Globus pallidus (tissue), 1 donor: ENCODE data around the gene ZBTB44.
A peak's percentile ranks its signal among the peaks of the same experiment; 100 is the strongest.
"Not testable (repeated sequence)": the region's sequence is repeated elsewhere in the genome, so short reads cannot be mapped to it uniquely, and the experiment has no call there.

Experiments used
- DNase-seq: peaks from one replicate; pipeline ENCODE4 v3.0.0-alpha.2; 2015; ENCODE audit warnings: low spot score

The ZBTB44 gene

GRCh38 chr11:130198292-130198691, 116.4 kb downstream of the ZBTB44 start:
- DNase-seq = no peak

GRCh38 chr11:130197386-130198035, 117.2 kb downstream of the ZBTB44 start:
- DNase-seq = no peak

- DNase-seq = no peak
These were observed 120.3 kb downstream of the ZBTB44 start for GRCh38 chr11:130194241-130195023.

- not testable (repeated sequence) for DNase-seq
These were observed 121.2 kb downstream of the ZBTB44 start for GRCh38 chr11:130193551-130193950.

GRCh38 chr11:130192845-130193267, 121.9 kb downstream of the ZBTB44 start:
- DNase-seq = no peak

GRCh38 chr11:130191896-130192295, 122.8 kb downstream of the ZBTB44 start:
- no peak for DNase-seq

- no peak for DNase-seq
These were observed 124.3 kb downstream of the ZBTB44 start for GRCh38 chr11:130190371-130190881.

GRCh38 chr11:130189492-130190210, 125.1 kb downstream of the ZBTB44 start:
- DNase-seq = no peak

GRCh38 chr11:130188585-130189347, 126.0 kb downstream of the ZBTB44 start:
- DNase-seq = no peak

GRCh38 chr11:130188047-130188446, 126.7 kb downstream of the ZBTB44 start:
- DNase-seq = no peak

- no peak for DNase-seq
These were observed 127.6 kb downstream of the ZBTB44 start for GRCh38 chr11:130187096-130187495.

- no peak for DNase-seq
These were observed 130.7 kb downstream of the ZBTB44 start for GRCh38 chr11:130183878-130184610.

GRCh38 chr11:130181295-130182272, 133.1 kb downstream of the ZBTB44 start:
- DNase-seq = no peak

- DNase-seq = no peak
These were observed 133.8 kb downstream of the ZBTB44 start for GRCh38 chr11:130180896-130181294.

GRCh38 chr11:130180491-130180890, 134.2 kb downstream of the ZBTB44 start:
- peak; percentile 15 for DNase-seq

GRCh38 chr11:130179396-130180306, 135.1 kb downstream of the ZBTB44 start:
- no peak for DNase-seq

- no peak for DNase-seq
These were observed 136.0 kb downstream of the ZBTB44 start for GRCh38 chr11:130178441-130179339.

- no peak for DNase-seq
These were observed 136.9 kb downstream of the ZBTB44 start for GRCh38 chr11:130177782-130178181.
